IMR-90 (cell line): ENCODE measurements around the gene RAB1A.

Source experiments
- CHD1 ChIP-seq: IDR thresholded peaks from 2 replicates; pipeline ENCODE4 v1.6.1; 2012; ENCODE audit warnings: low read depth, low read length, improper control_type of control experiment
- CTCF ChIP-seq: conservative IDR thresholded peaks from 2 replicates; pipeline ENCODE4 v1.5.1; 2012; ENCODE audit warnings: mild to moderate bottlenecking, low read depth, low read length, improper control_type of control experiment
- MXI1 ChIP-seq: IDR thresholded peaks from 2 replicates; pipeline ENCODE4 v1.6.1; 2012; ENCODE audit warnings: low read depth, mild to moderate bottlenecking, low read length, moderate library complexity, borderline replicate concordance
- POLR2A ChIP-seq: IDR thresholded peaks from 2 replicates; pipeline ENCODE4 v1.6.1; 2012; ENCODE audit warnings: mild to moderate bottlenecking, low read depth, low read length
- RCOR1 ChIP-seq: IDR thresholded peaks from 2 replicates; pipeline ENCODE4 v1.6.1; 2012; ENCODE audit warnings: mild to moderate bottlenecking, low read length, improper control_type of control experiment; ENCODE audit not compliant: insufficient replicate concordance
- USF2 ChIP-seq: fragments of 150-350 bp; IDR thresholded peaks from 2 replicates; pipeline ENCODE4 v1.6.1; 2017; ENCODE audit warnings: mild to moderate bottlenecking, antibody characterized with exemption, low read length, low read depth

- TF ChIP-seq RCOR1 (no peak), CTCF (no peak), POLR2A (no peak), USF2 (no peak), MXI1 (no peak), CHD1 (no peak)
Observed at GRCh38 chr2:65133626-65134025, 3.7 kb upstream of the RAB1A start.
